GM12874 (cell line): Measurements from ENCODE around the gene ZNF334.

Source experiments
- CTCF ChIP-seq: IDR thresholded peaks from 2 replicates; pipeline ENCODE4 v1.5.1; 2011; ENCODE audit warnings: low read depth, mild to moderate bottlenecking, control low read depth, low read length, moderate library complexity; ENCODE audit not compliant: insufficient read depth

Gene ZNF334

DNA sequence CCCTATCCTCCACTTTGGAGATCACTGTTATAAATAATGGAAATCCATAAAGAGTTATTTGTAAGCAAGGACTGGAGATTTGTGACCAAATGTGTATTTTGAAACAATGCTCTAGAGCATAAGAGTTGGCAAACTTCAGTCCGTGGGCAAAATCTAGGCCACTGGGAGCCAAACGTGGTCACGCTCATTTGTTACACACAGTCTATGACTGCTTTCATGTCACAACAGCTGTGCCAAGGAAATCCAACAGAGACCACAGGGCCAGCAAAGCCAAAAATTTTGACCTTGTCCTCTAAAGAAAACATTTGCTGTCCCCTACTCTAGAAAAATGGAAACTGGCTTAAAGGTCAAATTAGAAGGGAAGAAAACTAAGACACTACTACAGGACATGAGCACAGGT is 7.9 kb downstream of the ZNF334 start:
- TF ChIP-seq CTCF = no peak

DNA sequence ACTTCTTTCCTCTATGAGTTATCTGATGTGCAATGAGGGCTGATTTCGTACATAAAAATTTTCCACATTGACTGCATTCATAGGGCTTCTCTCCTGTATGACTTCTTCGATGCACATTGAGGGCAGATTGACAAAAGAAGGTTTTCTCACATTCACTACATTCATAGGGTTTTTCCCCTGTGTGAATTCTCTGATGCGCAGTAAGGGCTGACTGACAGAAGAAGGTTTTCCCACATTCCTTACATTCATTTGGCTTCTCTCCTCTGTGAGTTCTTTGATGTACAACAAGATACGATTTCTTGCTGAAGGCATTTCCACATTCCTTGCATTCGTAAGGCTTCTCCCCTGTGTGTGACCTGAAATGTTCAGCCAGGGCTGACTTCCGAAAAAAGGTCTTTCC is 11.4 kb downstream of the ZNF334 start:
- no peak for TF ChIP-seq CTCF

- no peak for TF ChIP-seq CTCF
Measured at GRCh38 chr20:46501337-46501942, 11.9 kb downstream of the ZNF334 start.

DNA sequence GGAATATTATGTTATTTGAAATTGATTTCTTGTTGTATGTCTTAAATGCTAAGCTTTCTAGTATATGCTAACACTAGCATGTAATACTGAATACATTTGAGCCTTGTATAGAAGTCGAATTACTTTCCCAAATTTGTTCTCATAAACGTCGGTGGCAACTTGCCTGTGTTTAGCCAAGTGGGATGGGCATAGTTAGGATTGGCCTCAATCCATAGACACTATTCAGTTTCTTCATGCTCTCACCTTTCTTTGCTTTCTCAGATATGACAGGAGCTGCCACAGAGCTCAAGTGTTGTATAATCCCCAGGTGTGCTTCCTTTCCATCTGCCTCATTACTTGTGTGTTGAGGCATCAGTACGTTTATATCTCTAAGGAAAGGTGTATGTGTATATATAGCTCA is 19.3 kb downstream of the ZNF334 start:
- TF ChIP-seq CTCF = no peak

DNA sequence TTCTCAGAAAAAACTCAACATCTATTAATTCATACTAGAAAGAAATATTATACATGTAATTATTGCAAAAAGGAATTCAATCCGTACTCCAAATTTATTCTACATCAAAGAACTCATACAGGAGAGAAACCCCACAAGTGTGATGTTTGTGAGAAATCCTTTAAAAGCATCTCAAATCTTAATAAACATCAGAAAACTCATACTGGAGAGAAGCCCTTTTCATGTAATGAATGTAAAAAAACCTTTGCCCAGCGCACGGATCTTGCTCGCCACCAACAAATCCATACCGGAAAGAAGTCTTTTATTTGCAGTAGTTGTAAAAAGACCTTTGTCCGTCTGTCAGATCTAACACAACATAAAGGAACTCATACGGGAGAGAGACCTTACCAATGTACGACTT is 22.0 kb downstream of the ZNF334 start:
- no peak for TF ChIP-seq CTCF

DNA sequence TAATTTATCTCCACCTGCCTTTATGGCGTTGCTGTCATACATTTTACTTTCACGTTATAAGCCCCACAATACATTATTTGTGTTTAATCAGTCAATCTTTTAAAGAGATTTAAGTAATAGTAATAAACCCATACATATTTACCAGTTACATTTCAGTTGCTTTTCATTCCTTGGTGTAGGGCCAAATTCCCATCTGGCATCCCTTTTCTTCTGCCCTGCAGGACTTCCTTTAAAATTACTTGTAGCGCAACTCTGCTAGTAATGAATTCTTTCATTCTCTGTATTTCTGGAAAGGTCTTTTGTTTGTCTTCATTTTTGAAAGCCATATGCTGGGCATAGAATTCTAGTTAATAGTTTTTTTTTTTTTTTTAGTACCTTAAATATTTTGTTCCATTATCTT is 24.9 kb downstream of the ZNF334 start:
- TF ChIP-seq CTCF = no peak

DNA sequence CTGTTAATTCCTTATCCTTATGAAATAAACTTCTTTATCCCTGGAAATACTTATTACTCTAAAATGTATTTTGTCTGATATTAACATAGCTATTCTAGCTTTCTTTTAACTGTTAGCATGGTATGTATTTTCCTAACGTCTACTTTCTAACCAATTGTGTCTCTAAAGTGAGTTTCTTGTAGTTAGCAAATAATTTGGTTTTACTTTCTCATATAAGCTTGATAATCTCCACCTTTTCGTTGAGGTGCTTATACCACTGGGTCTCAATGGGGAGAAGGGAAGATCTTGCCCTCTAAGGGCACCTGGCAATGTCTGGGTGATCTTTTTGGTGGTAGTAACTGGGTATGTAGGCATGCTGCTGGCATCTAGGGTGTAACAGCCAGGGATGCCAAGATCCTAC is 25.7 kb downstream of the ZNF334 start:
- TF ChIP-seq CTCF = no peak
